HG03066 (cell line): ENCODE measurements around the gene LECT2.

Experiments used
- ATAC-seq: cut with Tn5 transposase; IDR thresholded peaks from one replicate; pipeline ENCODE4 v1.9.1; 2021; ENCODE audit warnings: low read depth; ENCODE audit not compliant: unreplicated experiment

The LECT2 gene

GRCh38 chr5:135954899-135955298, at the start of gene LECT2:
Gene LECT2 (minus strand): TSS chr5:135954983. CDS start chr5:135954833, 150 bp downstream.
- ATAC-seq = no peak

DNA sequence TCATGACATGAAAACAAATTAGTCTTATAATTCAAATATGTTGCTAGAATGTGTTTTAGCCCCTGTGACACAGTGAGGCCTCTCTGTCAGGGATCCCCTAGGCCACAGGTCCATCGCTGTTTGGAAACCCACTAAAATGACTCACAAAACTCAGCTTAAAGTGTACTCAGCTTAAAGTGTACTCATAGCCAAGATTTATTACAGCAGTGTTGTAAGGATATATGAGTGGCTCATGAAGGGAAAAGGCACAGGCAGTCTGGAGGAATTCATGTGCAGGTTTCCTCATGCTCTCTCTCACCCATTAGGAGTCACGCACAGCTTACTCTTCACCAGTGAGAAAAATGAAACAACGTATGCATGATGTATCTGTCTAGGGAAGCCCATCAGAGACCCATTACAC, 49.7 kb upstream of the LECT2 start:
- ATAC-seq = no peak

- no peak for ATAC-seq
These were observed 46.7 kb upstream of the LECT2 start for GRCh38 chr5:136001466-136001981.

DNA sequence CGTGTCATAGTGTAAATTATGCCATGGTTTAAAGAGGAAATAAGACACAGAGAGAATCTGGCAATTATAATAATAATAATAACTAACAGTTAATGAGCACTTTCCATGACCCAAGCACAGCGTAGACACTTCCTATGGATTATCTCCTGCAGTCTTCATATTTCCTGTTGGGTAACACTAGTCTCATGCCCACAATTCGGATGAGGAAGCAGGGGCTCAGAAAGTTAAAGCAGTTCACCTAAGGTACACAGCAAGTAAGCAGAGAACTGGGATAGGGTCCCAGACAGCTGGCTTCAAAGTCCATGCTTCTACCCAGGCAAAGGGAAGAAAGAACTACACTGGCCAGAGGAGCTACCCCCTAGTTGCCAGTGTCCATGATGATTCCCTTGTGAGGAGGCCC, 46.1 kb upstream of the LECT2 start:
- ATAC-seq = no peak

DNA sequence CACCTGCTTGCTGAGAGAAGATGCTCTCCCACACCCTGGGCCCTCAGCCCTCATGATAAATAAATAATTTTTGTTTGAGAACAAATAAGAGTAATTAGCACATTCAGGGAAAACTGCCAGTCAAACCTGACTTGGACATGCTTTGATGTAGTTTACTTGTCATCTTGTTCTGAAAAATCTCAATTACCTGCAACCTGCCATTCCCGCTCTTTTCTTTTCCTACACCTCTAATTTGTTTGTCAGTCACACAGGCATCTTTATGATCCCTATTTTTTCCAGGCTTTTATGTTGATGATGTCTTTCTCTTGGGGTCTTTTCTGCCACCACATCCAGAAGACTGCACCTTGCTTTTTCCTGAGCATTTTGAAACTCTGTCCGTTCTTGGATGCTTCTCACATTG, 45.4 kb upstream of the LECT2 start:
- ATAC-seq = no peak

DNA sequence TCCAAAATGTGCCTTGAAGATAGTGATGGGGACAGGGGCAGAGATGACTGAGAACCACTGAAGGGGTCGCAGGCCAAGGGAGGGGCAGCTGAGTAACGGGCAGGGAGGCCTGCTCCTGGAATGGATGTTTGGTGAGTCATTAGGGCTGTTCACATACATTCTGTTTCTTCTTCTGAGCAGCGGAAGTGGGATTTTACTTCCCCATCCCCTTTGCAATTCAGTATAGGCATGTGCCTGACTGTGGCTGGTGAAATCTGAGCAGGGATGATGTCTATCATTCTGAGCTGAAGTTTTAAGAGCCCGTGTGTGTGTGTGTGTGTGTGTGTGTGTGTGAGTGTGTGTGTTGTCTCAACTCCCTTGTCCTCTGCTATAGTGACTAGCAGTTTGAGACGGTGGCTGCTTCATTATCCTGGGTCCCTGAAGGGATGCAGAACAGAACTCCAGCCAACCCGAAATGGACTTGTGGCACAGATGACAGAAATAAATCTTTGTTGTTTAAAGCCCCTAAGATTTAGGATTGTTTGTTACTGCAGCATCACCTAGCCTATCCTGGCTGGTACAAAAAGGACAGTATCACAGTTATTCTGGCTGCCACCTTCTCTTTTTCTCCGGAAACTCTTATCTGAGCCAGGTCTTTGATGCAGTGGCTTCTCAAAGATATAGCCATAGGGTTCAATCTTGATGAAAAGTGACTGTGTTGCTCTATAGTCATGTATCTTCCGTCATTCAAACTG, 44.8 kb upstream of the LECT2 start:
- ATAC-seq = no peak

DNA sequence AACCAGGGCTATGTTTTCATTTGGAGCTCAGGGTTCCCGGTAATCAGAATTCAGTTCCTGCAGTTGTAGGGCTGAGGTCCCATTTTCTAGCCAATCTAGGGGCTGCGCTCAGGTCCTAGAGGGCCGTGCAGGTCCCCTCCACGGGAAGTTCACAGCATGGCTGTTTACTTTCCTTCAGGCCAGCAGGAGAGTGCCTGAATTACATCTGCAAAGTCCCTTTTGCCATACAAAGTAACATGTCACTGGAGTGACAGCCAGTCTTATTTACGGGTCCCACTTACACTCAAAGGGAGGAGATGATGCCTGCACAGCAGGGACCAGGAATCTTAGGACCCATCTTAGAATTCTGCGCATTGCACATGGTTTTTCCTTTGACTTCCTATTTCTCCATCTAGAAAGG, 44.1 kb upstream of the LECT2 start:
- ATAC-seq = no peak

DNA sequence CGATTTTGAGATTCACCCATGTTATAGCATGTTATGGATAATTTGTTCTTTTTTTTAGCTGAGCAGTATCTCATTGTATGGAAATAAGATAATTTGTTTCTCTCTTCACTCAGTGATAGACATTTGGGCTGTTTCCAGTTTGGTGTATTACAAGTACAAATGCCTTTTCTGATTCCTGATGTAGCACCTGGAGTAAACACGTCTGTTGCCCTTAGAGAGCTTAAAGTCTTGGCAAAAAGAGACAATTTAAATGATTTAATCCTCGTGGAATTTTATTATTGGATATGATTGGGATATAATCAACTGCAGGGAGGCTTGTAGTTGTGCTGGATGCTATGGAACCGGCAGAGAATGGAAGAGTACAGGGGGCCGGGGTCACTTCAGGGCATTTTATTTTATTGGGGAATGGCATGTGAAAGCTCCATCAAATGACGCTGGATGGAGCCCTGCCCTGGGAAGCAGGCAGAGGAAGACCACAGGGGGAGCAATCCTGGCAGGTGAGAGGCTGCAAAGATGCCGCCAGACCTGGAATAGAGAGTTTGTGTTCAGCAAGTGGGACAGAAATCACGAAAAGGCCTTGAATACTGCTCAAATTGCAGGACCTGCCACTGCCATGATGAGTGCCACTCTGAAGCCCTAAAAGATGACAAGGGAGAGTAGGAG, 43.0 kb upstream of the LECT2 start:
- ATAC-seq = no peak

- ATAC-seq = no peak
These were observed 41.8 kb upstream of the LECT2 start for GRCh38 chr5:135996611-135997010.

DNA sequence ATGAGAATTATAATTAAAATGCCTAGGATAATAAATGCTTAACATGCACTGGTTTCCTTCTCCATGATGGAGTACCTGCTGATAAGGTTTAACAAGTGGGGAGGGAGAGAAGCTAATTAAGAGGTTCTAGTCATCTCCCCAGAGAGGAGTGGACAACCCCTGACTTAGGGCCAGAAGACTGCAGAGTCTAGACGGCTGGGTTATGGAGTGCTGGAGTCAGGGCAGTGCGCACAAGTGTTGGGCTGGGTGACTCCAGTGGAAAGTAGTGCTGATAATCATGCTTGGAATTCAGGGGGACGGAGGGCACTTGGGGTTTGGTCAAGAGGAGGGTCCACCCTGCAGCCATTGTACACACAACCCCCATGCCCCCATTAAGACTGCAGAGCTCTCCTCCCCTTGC, 41.2 kb upstream of the LECT2 start:
- ATAC-seq = no peak

- no peak for ATAC-seq
These were observed 39.3 kb upstream of the LECT2 start for GRCh38 chr5:135993880-135994636.

DNA sequence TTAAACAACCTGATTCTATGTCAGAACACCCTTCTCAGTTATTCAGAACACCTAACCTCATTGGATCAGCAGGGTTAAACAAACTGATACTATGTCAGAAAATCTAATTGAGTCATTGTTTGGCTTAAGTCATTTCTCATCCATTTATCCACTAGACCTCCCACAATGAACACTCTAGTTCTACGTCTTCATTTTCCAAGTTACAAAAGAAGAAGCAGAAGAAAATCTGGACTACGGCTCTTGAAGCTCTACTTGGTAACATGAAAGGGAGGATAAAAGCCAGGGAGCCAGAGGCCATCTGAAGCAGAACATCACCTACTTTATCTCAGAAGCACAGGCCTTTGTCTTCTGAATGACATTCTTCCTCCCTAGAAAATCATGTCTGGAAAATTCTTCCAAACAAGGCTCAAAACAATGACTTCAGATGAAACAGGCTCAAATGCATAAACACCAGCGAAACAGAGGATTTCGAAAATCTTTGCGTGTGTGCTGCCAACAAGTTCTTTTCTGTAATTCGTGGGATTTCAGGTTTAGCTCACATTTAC, 38.6 kb upstream of the LECT2 start:
- ATAC-seq = no peak

- no peak for ATAC-seq
These were observed 36.6 kb upstream of the LECT2 start for GRCh38 chr5:135991429-135991828.

- no peak for ATAC-seq
These were observed 35.9 kb upstream of the LECT2 start for GRCh38 chr5:135990528-135991255.

DNA sequence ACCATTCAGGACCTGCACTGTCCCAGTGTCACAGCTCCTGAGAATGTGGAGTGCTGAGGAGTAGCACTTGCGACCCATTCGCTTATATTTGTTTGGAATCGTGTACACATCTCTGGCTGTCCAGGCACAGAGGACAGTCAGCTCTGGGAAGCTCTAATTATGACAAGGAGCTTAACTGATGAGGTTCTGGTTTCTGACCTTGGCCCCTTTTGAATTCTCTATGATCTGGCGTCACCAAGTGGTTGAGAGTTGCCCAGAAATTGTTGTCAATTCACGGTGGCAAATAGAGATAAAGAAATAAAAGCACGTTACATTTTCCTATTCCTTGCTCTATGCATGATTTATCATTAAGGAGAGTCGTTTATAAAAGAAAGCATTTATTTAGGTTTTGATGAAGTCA, 34.9 kb upstream of the LECT2 start:
- no peak for ATAC-seq

DNA sequence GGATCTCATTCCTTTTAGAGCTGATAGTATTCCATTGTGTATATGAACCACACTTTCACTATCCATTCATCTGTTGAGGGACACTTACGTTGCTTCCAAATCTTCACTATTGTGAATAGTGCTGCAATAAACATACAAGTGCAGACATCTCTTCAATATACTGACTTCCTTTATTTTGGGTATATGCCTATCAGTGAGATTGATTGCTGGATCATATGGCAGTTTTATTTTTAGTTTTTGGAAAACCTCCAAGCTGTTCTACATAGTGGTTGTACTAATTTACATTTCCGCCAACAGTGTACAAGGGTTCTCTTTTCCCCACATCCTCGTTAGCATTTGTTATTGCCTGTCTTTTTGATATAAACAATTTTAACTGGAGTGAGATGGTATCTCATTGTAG, 33.8 kb upstream of the LECT2 start:
- no peak for ATAC-seq

GRCh38 chr5:135986891-135987401, 32.2 kb upstream of the LECT2 start:
- ATAC-seq = no peak

- no peak for ATAC-seq
These were observed 31.6 kb upstream of the LECT2 start for GRCh38 chr5:135986401-135986800.

- ATAC-seq = no peak
These were observed 31.2 kb upstream of the LECT2 start for GRCh38 chr5:135985951-135986350.

- no peak for ATAC-seq
These were observed 25.8 kb upstream of the LECT2 start for GRCh38 chr5:135980620-135981019.
